ENCODE data around the gene PARVA. TPM values are rescaled to one million over a fixed set of nuclear protein-coding genes. Genes with fewer than 3 reads are reported as not detected.

PARVA gene
- total RNA-seq: 10 to 100 TPM; 55.9 to 58.1 TPM

GRCh38 chr11:12377106-12377823, at the start of gene PARVA:
Gene PARVA (plus strand): TSS chr11:12377571. CDS start chr11:12377648, 77 bp downstream.
- Histone ChIP-seq H3K4me1 (peaks cover 0 to 45% of the 10 kb centered on the region in 2 donors), H3K27ac (peak within 1 kb of the TSS; percentile 95 to 99), H3K4me3 (peak within 1 kb of the TSS; percentile 72 to 78), H3K27me3 (no peaks in the 10 kb centered on the region), H3K9me3 (no peaks in the 10 kb centered on the region), H3K36me3 (no peaks in the 10 kb centered on the region)
- TF ChIP-seq CTCF (IDR thresholded peaks at IDR 0.05): no peak
- DNase-seq (ENCODE audit: low spot score): peak; percentile 66

- Histone ChIP-seq H3K36me3 (no peaks in the 10 kb centered on the region), H3K27me3 (no peaks in the 10 kb centered on the region), H3K9me3 (no peaks in the 10 kb centered on the region), H3K4me3 (no peak overlapping the region), H3K27ac (no peak overlapping the region), H3K4me1 (peaks cover 0 to 7% of the 10 kb centered on the region in 2 donors)
- no peak for TF ChIP-seq CTCF (IDR thresholded peaks at IDR 0.05)
- no peak for DNase-seq (ENCODE audit: low spot score)
Measured at GRCh38 chr11:12329169-12329568, 48.2 kb upstream of the PARVA start.

GRCh38 chr11:12329797-12330196, 47.6 kb upstream of the PARVA start:
- H3K27ac ChIP-seq: no peak overlapping the region
- no peaks in the 10 kb centered on the region for H3K9me3 ChIP-seq
- no peak for TF ChIP-seq CTCF (IDR thresholded peaks at IDR 0.05)
- DNase-seq (ENCODE audit: low spot score): no peak
- H3K4me1 ChIP-seq: peaks cover 0 to 7% of the 10 kb centered on the region in 2 donors
- no peaks in the 10 kb centered on the region for H3K36me3 ChIP-seq
- H3K4me3 ChIP-seq: no peak overlapping the region
- no peaks in the 10 kb centered on the region for H3K27me3 ChIP-seq

- Histone ChIP-seq H3K27me3 (no peaks in the 10 kb centered on the region), H3K9me3 (no peaks in the 10 kb centered on the region), H3K4me3 (no peak overlapping the region), H3K36me3 (no peaks in the 10 kb centered on the region), H3K27ac (no peak overlapping the region), H3K4me1 (peaks cover 0 to 7% of the 10 kb centered on the region in 2 donors)
- DNase-seq (ENCODE audit: low spot score): no peak
- no peak for TF ChIP-seq CTCF (IDR thresholded peaks at IDR 0.05)
Measured at GRCh38 chr11:12330485-12331231, 46.7 kb upstream of the PARVA start.

GRCh38 chr11:12331239-12331874, 46.0 kb upstream of the PARVA start:
- Histone ChIP-seq H3K9me3 (no peaks in the 10 kb centered on the region), H3K36me3 (no peaks in the 10 kb centered on the region), H3K27me3 (no peaks in the 10 kb centered on the region), H3K27ac (no peak overlapping the region), H3K4me1 (peaks cover 0 to 7% of the 10 kb centered on the region in 2 donors), H3K4me3 (no peak overlapping the region)
- peak; percentile 89 for DNase-seq (ENCODE audit: low spot score)
- peak; percentile 70 to 88 for TF ChIP-seq CTCF (IDR thresholded peaks at IDR 0.05)

Measured in right atrium auricular region (tissue), 2 donors.